Fibroblast of the aortic adventitia (primary cell): ENCODE data around the gene MAD2L2. TPM values are rescaled to one million over a fixed set of nuclear protein-coding genes. Genes with fewer than 3 reads are reported as not detected.

ENCODE experiments used
- DNase-seq: peaks from one replicate; pipeline ENCODE4 v3.0.0-alpha.2; 2010; ENCODE audit warnings: low read depth
- H3K4me3 ChIP-seq: 2 replicates; pipeline ENCODE4 v1.5.1; 2011; ENCODE audit warnings: low read depth, mild to moderate bottlenecking, control low read depth, low read length, moderate library complexity
- CTCF ChIP-seq: IDR thresholded peaks from 2 replicates; pipeline ENCODE4 v1.5.1; 2011; ENCODE audit warnings: mild to moderate bottlenecking, low read length, control low read depth, inconsistent platforms; ENCODE audit not compliant: insufficient read depth
- total RNA-seq: library from RNA; depleted of rRNA; stranded (reverse); fragments of >200 nt; gene quantifications from 2 replicates; pipeline ENCODE4 v1.2.3, GENCODE V29; 2012; ENCODE audit warnings: low replicate concordance

Gene MAD2L2
- 17.6 and 33.1 TPM in 2 replicates for total RNA-seq

GRCh38 chr1:11681071-11681771 lies at the start of gene MAD2L2:
Gene MAD2L2, minus strand, starts transcription at chr1:11681148. Its CDS starts 547 bp downstream, at chr1:11680601.
- TF ChIP-seq CTCF = no peak
- peak within 1 kb of the TSS; percentile 86 for H3K4me3 ChIP-seq
- peak; percentile 63 for DNase-seq

GRCh38 chr1:11730429-11730891 lies 49.5 kb upstream of the MAD2L2 start:
- TF ChIP-seq CTCF = no peak
- DNase-seq = peak; percentile 17
- no peak overlapping the region for H3K4me3 ChIP-seq

GRCh38 chr1:11729498-11730428 lies 48.8 kb upstream of the MAD2L2 start:
- TF ChIP-seq CTCF = no peak
- no peak for DNase-seq
- no peak overlapping the region for H3K4me3 ChIP-seq

- no peak for DNase-seq
- TF ChIP-seq CTCF = no peak
- no peak overlapping the region for H3K4me3 ChIP-seq
Observed at GRCh38 chr1:11729155-11729497, 48.2 kb upstream of the MAD2L2 start.

- DNase-seq = no peak
- no peak for TF ChIP-seq CTCF
- H3K4me3 ChIP-seq = no peak overlapping the region
Observed at GRCh38 chr1:11728126-11728806, 47.3 kb upstream of the MAD2L2 start.

GRCh38 chr1:11727119-11727518 lies 46.2 kb upstream of the MAD2L2 start:
- DNase-seq = no peak
- H3K4me3 ChIP-seq = no peak overlapping the region
- TF ChIP-seq CTCF = no peak
